H1 (cell line): ENCODE results near the gene WDR53. TPM values are rescaled to one million over a fixed set of nuclear protein-coding genes. Genes with fewer than 3 reads are reported as not detected.

Experiments used
- BRCA1 ChIP-seq: IDR thresholded peaks from 2 replicates; pipeline ENCODE4 v1.6.1; 2012; ENCODE audit warnings: low read depth, low read length, improper control_type of control experiment
- CBX8 ChIP-seq: fragments of 300-800, 300-1000 bp; sonication (generic); IDR thresholded peaks from 2 replicates; pipeline ENCODE4 v1.7.1; 2016; ENCODE audit warnings: low read depth, low read length, borderline replicate concordance
- CHD1 ChIP-seq: IDR thresholded peaks from 2 replicates; pipeline ENCODE4 v1.6.1; 2012; ENCODE audit warnings: low read depth, low read length, improper control_type of control experiment
- CTBP2 ChIP-seq: IDR thresholded peaks from 2 replicates; pipeline ENCODE4 v1.7.0; 2011; ENCODE audit warnings: borderline replicate concordance, mild to moderate bottlenecking, moderate library complexity, mixed read lengths, low read length; ENCODE audit not compliant: insufficient read depth, insufficient read length
- CTCF ChIP-seq, 3 experiments: IDR thresholded peaks; 1 replicate in 2 of 3; 2 replicates in 1 of 3; pipeline versions ENCODE4 v1.5.1 to v1.6.1; 2011; ENCODE audit warnings: low read length in 3 of 3, mild to moderate bottlenecking in 3 of 3, inconsistent platforms in 2 of 3, low read depth in 1 of 3, moderate library complexity in 1 of 3; ENCODE audit not compliant: insufficient read depth in 1 of 3; ENCODE audit errors: control extremely low read depth in 1 of 3
- EZH2 ChIP-seq: fragments of 200-600 bp; sonication (generic); IDR thresholded peaks from 2 replicates; pipeline ENCODE4 v1.7.1; 2012; ENCODE audit warnings: low read depth, mild to moderate bottlenecking, moderate library complexity, low read length, inconsistent platforms; ENCODE audit not compliant: severe bottlenecking
- FOSL1 ChIP-seq: IDR thresholded peaks from 2 replicates; pipeline ENCODE4 v1.6.1; 2011; ENCODE audit warnings: mild to moderate bottlenecking, low read depth, low read length, moderate library complexity; ENCODE audit not compliant: insufficient read depth
- GABPA ChIP-seq: IDR thresholded peaks from 2 replicates; pipeline ENCODE4 v1.6.1; 2011; ENCODE audit warnings: mild to moderate bottlenecking, low read length, moderate library complexity, borderline replicate concordance; ENCODE audit not compliant: insufficient read depth
- MAFK ChIP-seq: IDR thresholded peaks from 2 replicates; pipeline ENCODE4 v1.6.1; 2012; ENCODE audit warnings: low read depth, mild to moderate bottlenecking, improper control_type of control experiment, low read length
- MAX ChIP-seq: IDR thresholded peaks from 2 replicates; pipeline ENCODE4 v1.6.1; 2012; ENCODE audit warnings: inconsistent platforms
- POLR2AphosphoS5 ChIP-seq: IDR thresholded peaks from 2 replicates; pipeline ENCODE4 v1.6.1; 2011; ENCODE audit warnings: low read depth, low read length
- RAD21 ChIP-seq, 2 experiments: IDR thresholded peaks in 1 of 2; conservative IDR thresholded peaks in 1 of 2; 2 replicates each; pipeline ENCODE4 v1.6.1; 2011; ENCODE audit warnings: low read depth in 2 of 2, low read length in 2 of 2, improper control_type of control experiment in 1 of 2, inconsistent platforms in 1 of 2, mild to moderate bottlenecking in 1 of 2, moderate library complexity in 1 of 2
- TAF1 ChIP-seq: IDR thresholded peaks from 2 replicates; pipeline ENCODE4 v1.6.1; 2011; ENCODE audit warnings: mild to moderate bottlenecking, low read depth, low read length
- TAF7 ChIP-seq: optimal IDR thresholded peaks from 2 replicates; pipeline ENCODE3; 2011; ENCODE audit warnings: low read depth, mild to moderate bottlenecking, inconsistent platforms, low read length, moderate library complexity, borderline replicate concordance
- TBP ChIP-seq: IDR thresholded peaks from 2 replicates; pipeline ENCODE4 v1.6.1; 2011; ENCODE audit warnings: low read depth, low read length, improper control_type of control experiment
- polyA plus RNA-seq, 7 experiments: library from polyadenylated mRNA; depleted of rRNA in 3 of 7; stranded (reverse) in 5 of 7; unstranded in 2 of 7; fragments of >200 nt in 5 of 7; fragments of 200-250 nt in 2 of 7; gene quantifications; 1 replicate in 5 of 7; 2 replicates in 1 of 7; 4 replicates in 1 of 7; pipeline versions ENCODE4 v1.2.1 to v1.2.3, GENCODE V29; 2011 to 2013; ENCODE audit warnings: missing spikeins in 2 of 7, mixed read lengths in 2 of 7
- total RNA-seq: library from RNA; stranded (reverse); fragmentation: NEBNext Ultra II Directional; extraction: Animal tissue kit (Norgen Biotek cat#: 25700); gene quantifications from 2 replicates; pipeline ENCODE4 v1.2.1, GENCODE V29; 2021

Gene WDR53
- total and polyA plus RNA-seq, 2 of the 8 experiments (the other 6 are each of a cell fraction or from before 2014, with no cell fraction given) = 7.4 to 18.8 TPM

GRCh38 chr3:196609343-196609775, 41.0 kb upstream of the WDR53 start (continued):
- TF ChIP-seq RAD21 (IDR thresholded peaks at IDR 0.05 in 1 of 2, conservative IDR thresholded peaks at IDR 0.05 in 1 of 2; ENCODE audit: low read depth in 2 of 2, low read length in 2 of 2) (peak; percentile 96 to 99), CHD1 (no peak), GABPA (no peak), TAF1 (no peak), BRCA1 (no peak), TBP (no peak), CTBP2 (no peak), TAF7 (no peak), MAFK (no peak), CBX8 (no peak), MAX (peak; percentile 61), CTCF (IDR thresholded peaks at IDR 0.05; ENCODE audit: control extremely low read depth in 1 of 3, insufficient read depth in 1 of 3, low read depth in 1 of 3, low read length in 3 of 3) (peak; percentile 73 to 95 (median 84)), FOSL1 (no peak), EZH2 (no peak), POLR2AphosphoS5 (no peak)
